Heart right ventricle (tissue), 16 donors: Measurements from ENCODE around the gene UGP2. TPM values are rescaled to one million over a fixed set of nuclear protein-coding genes. Genes with fewer than 3 reads are reported as not detected.
A peak's percentile ranks its signal among the peaks of the same experiment; 100 is the strongest.

Experiments used
- ATAC-seq, 8 donors: fragments of 200-7000 bp; cut with Tn5 transposase; one replicate each; pipeline ENCODE4 v1.9.1; 2020; ENCODE audit warnings: mild to moderate bottlenecking in 8 of 8, moderate library complexity in 8 of 8, moderate number of reproducible peaks in 1 of 8
- DNase-seq, 2 donors: peaks; one replicate each; pipeline ENCODE4 v3.0.0-alpha.2; 2020
- H3K27ac ChIP-seq, 10 donors: fragments of 200-600 bp; sonication (generic) in 2 of 10; one replicate each; pipeline versions ENCODE4 v1.5.0 to v1.8.0; 2020 to 2022; ENCODE audit warnings: mild to moderate bottlenecking in 3 of 10
- H3K27me3 ChIP-seq, 7 donors: fragments of 200-600 bp; one replicate each; pipeline ENCODE4 v1.8.0; 2021 to 2022; ENCODE audit warnings: mild to moderate bottlenecking in 2 of 7
- H3K36me3 ChIP-seq, 9 donors: fragments of 200-600 bp; sonication (generic) in 1 of 9; one replicate each; pipeline versions ENCODE4 v1.5.0 to v1.8.0; 2020 to 2022; ENCODE audit warnings: mild to moderate bottlenecking in 2 of 9
- H3K4me1 ChIP-seq, 9 donors: fragments of 200-600 bp; sonication (generic) in 1 of 9; one replicate each; pipeline versions ENCODE4 v1.5.0 to v1.8.0; 2020 to 2022; ENCODE audit warnings: mild to moderate bottlenecking in 4 of 9
- H3K4me3 ChIP-seq, 10 donors: fragments of 200-600 bp; sonication (generic) in 2 of 10; one replicate each; pipeline versions ENCODE4 v1.5.0 to v1.8.0; 2020 to 2022; ENCODE audit warnings: mild to moderate bottlenecking in 7 of 10, moderate library complexity in 2 of 10
- H3K9me3 ChIP-seq, 11 donors: fragments of 200-600 bp in 10 of 11; sonication (generic) in 2 of 11; one replicate each; pipeline versions ENCODE4 v1.5.0 to v1.8.0; 2013 to 2022; ENCODE audit warnings: mild to moderate bottlenecking in 2 of 11, control low read depth in 1 of 11, moderate library complexity in 1 of 11
- WGBS, 2 donors: extraction: QIAGEN DNeasy Blood & Tissue Kit; methylation state at CpG; one replicate each; pipeline ENCODE4 v1.1.7; 2013; ENCODE audit warnings: inconsistent platforms in 1 of 2; 5-methylcytosine and 5-hydroxymethylcytosine counted together
- intact Hi-C, 10 donors: fragments of 100-400 bp; cut with DNase I; formaldehyde crosslinking; loops; one replicate each; pipeline versions ENCODE4 v1.11.1 to v1.14.2; 2022
- polyA plus RNA-seq, 2 donors: library from polyadenylated mRNA; stranded (reverse); fragments of 200-250 nt; gene quantifications; one replicate each; pipeline ENCODE4 v1.2.3, GENCODE V29; 2013
- total RNA-seq, 10 donors: library from RNA; stranded (reverse); fragmentation: NEBNext Ultra II Directional in 3 of 10; extraction: Animal tissue kit (Norgen Biotek cat#: 25700) in 3 of 10; gene quantifications; one replicate each; pipeline versions ENCODE4 v1.2.1 to v1.2.4, GENCODE V29; 2021 to 2023
- TF ChIP-seq, protein P1 (sequence below), 9 donors: fragments of 200-600 bp; sonication (generic) in 2 of 9; IDR thresholded peaks; one replicate each; pipeline versions ENCODE4 v1.5.0 to v1.8.0; 2021 to 2022; ENCODE audit warnings: antibody characterized with exemption in 9 of 9, mild to moderate bottlenecking in 5 of 9, moderate library complexity in 1 of 9
- donor health status: Arrhythmogenic right ventricular cardiomyopathy.
- donor health status: ischemic (EF 13 %, LVEDD 7.1; RV severe dilation, severe dysfunction).
- donor health status: healthy with polysubstance abuse.
- donor health status: DM: no; HTN: yes; CAD: no.
- donor health status: DM: no; HTN: no; CAD: no.
- donor health status: ischemic (EF 25% LVEDD 6.9; RV normal size, moderate dysfunction).
- donor health status: ischemic (EF 25% LVEDD 5.7; RV mildly dilated, moderate dysfunction).
- donor health status: healthy.
- donor health status: DM: yes; HTN: yes; CAD: no.
- donor health status: Ischemic cardiomyopathy.
- donor health status: ischemic (EF 35%, LVEDD 5.7; RV mildly dilated, moderate dysfunction).
- donor health status: nonischemic (EF 11% LVEDD 7.7; RV severe dilation, severe dysfunction).
- donor health status: DM: yes; HTN: yes; CAD: no.
- donor health status: PGD.
- donor health status: ischemic (EF 29% LVEDD 5.4; RV normal size, mild dysfunction).
- donor health status: nonischemic (EF 23%, LVEDD 6.1; RV moderate dilation, normal function).

The UGP2 gene
- total and polyA plus RNA-seq, 12 donors, result 139 to 632 (median 371) TPM

DNA sequence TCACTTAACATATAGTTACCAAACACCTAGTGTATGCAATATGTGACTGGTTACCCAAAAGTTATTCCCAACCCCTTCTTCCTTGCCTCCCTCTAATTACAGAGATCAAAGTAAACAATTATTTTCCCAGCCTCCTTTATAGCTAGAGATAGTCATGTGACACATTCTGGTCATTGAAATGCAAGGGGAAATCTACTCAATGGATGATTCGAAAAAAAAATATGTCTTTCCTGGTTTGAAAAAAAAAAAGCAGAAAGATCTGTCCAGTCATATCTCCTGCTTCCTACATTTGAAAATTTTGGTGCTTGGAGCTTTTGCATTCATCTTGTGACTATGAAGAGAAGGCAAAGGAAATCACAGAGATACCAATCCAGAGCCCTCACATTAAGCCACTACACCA, 27.6 kb upstream of the UGP2 start:
- no peaks in the 10 kb centered on the region for H3K36me3 ChIP-seq
- H3K4me3 ChIP-seq, result no peak overlapping the region
- no peak for ATAC-seq
- H3K27ac ChIP-seq, result no peak overlapping the region
- H3K4me1 ChIP-seq, result peaks cover 0 to 26% (median under 1%) of the 10 kb centered on the region in 9 donors
- DNase-seq, result no peak
- TF ChIP-seq, protein P1, sequence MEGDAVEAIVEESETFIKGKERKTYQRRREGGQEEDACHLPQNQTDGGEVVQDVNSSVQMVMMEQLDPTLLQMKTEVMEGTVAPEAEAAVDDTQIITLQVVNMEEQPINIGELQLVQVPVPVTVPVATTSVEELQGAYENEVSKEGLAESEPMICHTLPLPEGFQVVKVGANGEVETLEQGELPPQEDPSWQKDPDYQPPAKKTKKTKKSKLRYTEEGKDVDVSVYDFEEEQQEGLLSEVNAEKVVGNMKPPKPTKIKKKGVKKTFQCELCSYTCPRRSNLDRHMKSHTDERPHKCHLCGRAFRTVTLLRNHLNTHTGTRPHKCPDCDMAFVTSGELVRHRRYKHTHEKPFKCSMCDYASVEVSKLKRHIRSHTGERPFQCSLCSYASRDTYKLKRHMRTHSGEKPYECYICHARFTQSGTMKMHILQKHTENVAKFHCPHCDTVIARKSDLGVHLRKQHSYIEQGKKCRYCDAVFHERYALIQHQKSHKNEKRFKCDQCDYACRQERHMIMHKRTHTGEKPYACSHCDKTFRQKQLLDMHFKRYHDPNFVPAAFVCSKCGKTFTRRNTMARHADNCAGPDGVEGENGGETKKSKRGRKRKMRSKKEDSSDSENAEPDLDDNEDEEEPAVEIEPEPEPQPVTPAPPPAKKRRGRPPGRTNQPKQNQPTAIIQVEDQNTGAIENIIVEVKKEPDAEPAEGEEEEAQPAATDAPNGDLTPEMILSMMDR (IDR thresholded peaks at IDR 0.05), result no peak
- no peaks in the 10 kb centered on the region for H3K9me3 ChIP-seq
- 68 to 85% methylated on average over 1 of the region's 1 CpG for WGBS, 2 donors
- no peaks in the 10 kb centered on the region for H3K27me3 ChIP-seq
- intact Hi-C loops, result no loop called here

DNA sequence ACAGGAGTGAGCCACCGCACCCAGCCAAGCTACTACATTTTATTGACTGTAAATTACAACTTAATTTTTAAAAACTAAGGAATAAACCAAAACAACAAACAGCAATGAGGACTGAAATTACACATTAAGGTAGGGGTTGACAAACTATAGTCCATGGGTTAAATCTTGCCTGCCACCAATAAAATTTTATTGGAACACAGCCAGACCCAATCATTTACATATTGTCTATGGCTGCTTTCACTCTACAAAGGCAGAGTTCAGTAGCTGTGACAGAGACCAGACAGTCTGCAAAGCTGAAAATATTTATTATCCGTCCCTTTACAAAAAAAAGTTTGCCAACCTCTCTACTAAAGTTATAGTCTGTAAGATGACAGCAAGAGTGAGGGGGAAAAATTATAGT, 24.3 kb upstream of the UGP2 start:
- WGBS, 2 donors, result 69 to 77% methylated on average over 2 of the region's 2 CpGs
- TF ChIP-seq, protein P1 (IDR thresholded peaks at IDR 0.05), result no peak
- Histone ChIP-seq H3K4me1 (peaks cover 0 to 45% (median 18%) of the 10 kb centered on the region in 9 donors), H3K9me3 (no peaks in the 10 kb centered on the region), H3K36me3 (no peaks in the 10 kb centered on the region), H3K4me3 (no peak overlapping the region), H3K27ac (peak overlapping the region in 2 of 10 donors; percentile 80 to 87), H3K27me3 (no peaks in the 10 kb centered on the region)
- ATAC-seq (no peak), DNase-seq (no peak)
- intact Hi-C loops, result no loop called here

DNA sequence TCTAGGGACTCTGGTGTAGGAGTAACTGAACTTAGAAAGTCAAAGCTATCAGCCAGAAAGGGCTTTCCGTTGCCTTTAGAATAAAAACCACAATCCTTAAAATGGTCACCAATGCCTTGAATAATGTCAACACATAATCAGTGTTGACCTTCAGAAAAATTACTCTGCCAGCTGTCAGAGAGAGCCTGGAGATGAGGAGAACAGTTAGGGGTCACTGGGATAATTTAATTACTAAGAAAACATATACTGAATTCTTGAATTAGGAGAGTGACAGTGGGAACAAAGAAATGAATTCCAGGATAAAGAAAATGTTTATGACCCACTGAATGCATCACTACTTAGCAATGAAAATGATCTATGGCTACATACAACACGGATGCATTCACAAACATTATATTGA, 23.4 kb upstream of the UGP2 start:
- 72 to 78% methylated on average over 2 of the region's 2 CpGs for WGBS, 2 donors
- Histone ChIP-seq H3K36me3 (no peaks in the 10 kb centered on the region), H3K27me3 (no peaks in the 10 kb centered on the region), H3K9me3 (no peaks in the 10 kb centered on the region), H3K27ac (peak overlapping the region in 2 of 10 donors; percentile 80 to 87), H3K4me1 (peaks cover 0 to 45% (median 18%) of the 10 kb centered on the region in 9 donors), H3K4me3 (no peak overlapping the region)
- intact Hi-C loops, result no loop called here
- TF ChIP-seq, protein P1 (IDR thresholded peaks at IDR 0.05), result no peak
- DNase-seq, result no peak
- ATAC-seq, result no peak

DNA sequence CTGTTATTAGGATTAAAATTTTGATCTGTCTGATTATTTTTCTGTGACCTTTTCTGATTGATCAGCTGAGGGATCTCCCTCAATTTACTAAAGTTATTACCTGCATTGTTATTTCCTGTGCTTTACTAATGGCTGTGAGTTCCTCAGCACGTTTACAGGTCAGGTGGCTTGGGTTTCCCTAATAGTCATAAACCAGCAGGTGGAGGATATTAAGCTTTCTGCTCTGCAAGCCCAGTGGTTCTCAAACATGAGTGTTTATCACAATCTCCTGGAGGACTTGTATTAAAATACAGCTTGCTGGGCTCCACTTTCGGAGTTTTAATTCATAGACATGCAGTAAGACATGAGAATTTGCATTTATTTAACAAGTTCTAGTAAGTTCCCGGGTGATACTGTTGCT, 22.4 kb upstream of the UGP2 start:
- intact Hi-C loops, result no loop called here
- peak in 1 of 8 donors; percentile 27 for ATAC-seq
- Histone ChIP-seq H3K36me3 (no peaks in the 10 kb centered on the region), H3K4me1 (peaks cover 0 to 42% (median 18%) of the 10 kb centered on the region in 9 donors), H3K9me3 (no peaks in the 10 kb centered on the region), H3K27me3 (no peaks in the 10 kb centered on the region), H3K4me3 (no peak overlapping the region), H3K27ac (peak overlapping the region in 9 of 10 donors; percentile 41 to 87 (median 67))
- WGBS, 2 donors, result 62 to 67% methylated on average over 3 of the region's 3 CpGs
- no peak for DNase-seq
- TF ChIP-seq, protein P1 (IDR thresholded peaks at IDR 0.05), result no peak
